HepG2 (cell line): ENCODE measurements around the gene ALOX12. TPM values are rescaled to one million over a fixed set of nuclear protein-coding genes. Genes with fewer than 3 reads are reported as not detected.

Source experiments
- ATAC-seq: fragments of 200-7000 bp; cut with Tn5 transposase; 3 replicates; pipeline ENCODE4 v1.9.1; 2020; ENCODE audit warnings: mild to moderate bottlenecking, moderate library complexity
- BruUV-seq: library from RNA; stranded (reverse); fragments of 400-500 nt; replicated peaks from 2 replicates; lab custom pipeline; 2021; lab: Mats Ljungman, UMichigan
- CTCF ChIA-PET: fragments of 300-600 bp; formaldehyde crosslinking; extraction: SDS; loops from one replicate; lab custom pipeline; 2021; ENCODE audit warnings: low total read pairs, inconsistent platforms, low intra/inter-chr PET ratio; lab: Yijun Ruan, JAX
- POLR2A ChIA-PET: fragments of 350-600 bp; sonication (Branson Sonifier 250); formaldehyde crosslinking; loops from one replicate; lab custom pipeline; 2020; ENCODE audit warnings: antibody characterized with exemption, inconsistent platforms; lab: Yijun Ruan, JAX
- DNase-seq: peaks from one replicate; pipeline ENCODE4 v3.0.0-alpha.2; 2015; ENCODE audit warnings: low spot score
- FAIRE-seq: peaks from 3 replicates; lab custom pipeline; 2011; peaks lifted over from hg19 to GRCh38; lab: Jason Lieb, UNC
- H2AFZ ChIP-seq: one replicate; pipeline ENCODE4 v1.6.1; 2011; ENCODE audit warnings: low read length, inconsistent platforms
- H3K27ac ChIP-seq: fragments of 300-600 bp; 3 replicates; pipeline ENCODE4 v1.8.0; 2011; ENCODE audit warnings: mixed run types, mild to moderate bottlenecking, mixed read lengths, low read length, inconsistent platforms; ENCODE audit not compliant: insufficient read depth; ENCODE audit errors: extremely low read length
- H3K27me3 ChIP-seq, 2 experiments: fragments of 200-600 bp in 1 of 2; 2 replicates in 1 of 2; 3 replicates in 1 of 2; pipeline versions ENCODE4 v1.6.0 to v1.8.0; 2011; ENCODE audit warnings: low read length in 2 of 2, mild to moderate bottlenecking in 2 of 2, moderate library complexity in 2 of 2, inconsistent platforms in 1 of 2; ENCODE audit not compliant: insufficient read depth in 2 of 2, control insufficient read depth in 1 of 2
- H3K36me3 ChIP-seq, 2 experiments: fragments of 200-600 bp in 1 of 2; replicated peaks in 1 of 2; 2 replicates in 1 of 2; 3 replicates in 1 of 2; pipeline versions ENCODE4 v1.5.1 to v1.8.0; 2011; ENCODE audit warnings: low read length in 2 of 2, inconsistent platforms in 1 of 2; ENCODE audit not compliant: insufficient read depth in 2 of 2, control insufficient read depth in 1 of 2
- H3K4me1 ChIP-seq: 2 replicates; pipeline ENCODE4 v1.5.1; 2012; ENCODE audit warnings: low read length, inconsistent platforms; ENCODE audit not compliant: insufficient read depth
- H3K4me2 ChIP-seq: 2 replicates; pipeline ENCODE4 v1.6.0; 2011; ENCODE audit warnings: low read depth, low read length, inconsistent platforms
- H3K4me3 ChIP-seq, 3 experiments: fragments of 200-600 bp in 1 of 3; sonication (generic), shearing (Covaris generic) in 1 of 3; replicated peaks in 1 of 3; 2 replicates each; pipeline ENCODE4 v1.5.1; 2011 to 2016; ENCODE audit warnings: low read length in 3 of 3, inconsistent platforms in 2 of 3, low read depth in 2 of 3, mild to moderate bottlenecking in 2 of 3, control low read depth in 1 of 3, mixed read lengths in 1 of 3; ENCODE audit not compliant: insufficient read depth in 1 of 3
- H3K79me2 ChIP-seq: one replicate; pipeline ENCODE4 v1.6.1; 2011; ENCODE audit warnings: low read length, inconsistent platforms; ENCODE audit not compliant: insufficient read depth
- H3K9ac ChIP-seq: 2 replicates; pipeline ENCODE4 v1.6.0; 2011; ENCODE audit warnings: mild to moderate bottlenecking, low read depth, low read length, inconsistent platforms; ENCODE audit not compliant: insufficient read depth
- H3K9me3 ChIP-seq: 2 replicates; pipeline ENCODE4 v1.5.1; 2012; ENCODE audit warnings: mild to moderate bottlenecking, low read length
- H4K20me1 ChIP-seq: 2 replicates; pipeline ENCODE4 v1.6.0; 2011; ENCODE audit warnings: inconsistent platforms, mild to moderate bottlenecking, low read length, moderate library complexity; ENCODE audit not compliant: insufficient read depth
- DRAP1 ChIP-seq: IDR thresholded peaks from 2 replicates; pipeline ENCODE4 v1.6.1; 2016; ENCODE audit warnings: missing genetic modification reagents, missing compliant biosample characterization
- KLF15 ChIP-seq: sonication (generic); formaldehyde crosslinking; IDR thresholded peaks from 2 replicates; pipeline ENCODE4 v1.8.1; 2023; ENCODE audit warnings: borderline replicate concordance, mild to moderate bottlenecking, inconsistent platforms, missing genetic modification reagents, mixed read lengths
- LRRFIP1 ChIP-seq: sonication (generic); formaldehyde crosslinking; conservative IDR thresholded peaks from 2 replicates; pipeline ENCODE4 v1.4.0; 2020; ENCODE audit warnings: missing genetic modification reagents
- MATR3 ChIP-seq: sonication (generic); formaldehyde crosslinking; IDR thresholded peaks from 2 replicates; pipeline ENCODE4 v1.4.0; 2020; ENCODE audit warnings: missing genetic modification reagents
- THAP9 ChIP-seq: sonication (generic); formaldehyde crosslinking; IDR thresholded peaks from 2 replicates; pipeline ENCODE4; 2020; ENCODE audit warnings: missing genetic modification reagents, mild to moderate bottlenecking, borderline replicate concordance
- ZBTB21 ChIP-seq: sonication (generic); formaldehyde crosslinking; IDR thresholded peaks from 2 replicates; pipeline ENCODE4 v1.4.0; 2020; ENCODE audit warnings: missing genetic modification reagents
- ZFP37 ChIP-seq: sonication (generic); formaldehyde crosslinking; IDR thresholded peaks from 2 replicates; pipeline ENCODE4 v1.4.0; 2020; ENCODE audit warnings: missing genetic modification reagents, borderline replicate concordance
- ZNF382 ChIP-seq: sonication (generic); formaldehyde crosslinking; IDR thresholded peaks from 2 replicates; pipeline ENCODE4 v1.5.0; 2020; ENCODE audit warnings: missing genetic modification reagents, mild to moderate bottlenecking, borderline replicate concordance
- ZNF607 ChIP-seq: sonication (generic); formaldehyde crosslinking; IDR thresholded peaks from 2 replicates; pipeline ENCODE4 v1.5.1; 2020; ENCODE audit warnings: missing genetic modification reagents, mild to moderate bottlenecking, borderline replicate concordance
- ZNF839 ChIP-seq: sonication (generic); formaldehyde crosslinking; IDR thresholded peaks from 2 replicates; pipeline ENCODE4 v1.4.0; 2020; ENCODE audit warnings: missing genetic modification reagents, mild to moderate bottlenecking, borderline replicate concordance
- WGBS: methylation state at CpG from one replicate; pipeline ENCODE4 v1.1.6; 2017; ENCODE audit warnings: low lambda C conversion rate; 5-methylcytosine and 5-hydroxymethylcytosine counted together
- in situ Hi-C: cut with HindIII; loops from 2 replicates; pipeline ENCODE4 v1.10.0; 2017; ENCODE audit warnings: low pct_unique_long_range_greater_than_20kb; ENCODE audit not compliant: extremely low pct_ligation_motif_present
- intact Hi-C: fragments of 100-400 bp; cut with micrococcal nuclease; formaldehyde crosslinking; loops from one replicate; pipeline ENCODE4 v1.10.0; 2022; ENCODE audit not compliant: unreplicated experiment
- polyA plus RNA-seq, 8 experiments: library from polyadenylated mRNA; depleted of rRNA in 3 of 8; stranded (reverse) in 7 of 8; unstranded in 1 of 8; fragments of >200 nt; fragmentation: Illumina TruSeq in 4 of 8; extraction: Trizol in 4 of 8; gene quantifications; 2 replicates each; pipeline versions ENCODE4 v1.2.1 to v1.2.3, GENCODE V29; 2011 to 2016; ENCODE audit warnings: low read depth in 4 of 8, missing spikeins in 1 of 8, mixed read lengths in 1 of 8; ENCODE audit not compliant: insufficient read depth in 1 of 8
- total RNA-seq, 5 experiments: library from RNA; depleted of rRNA; stranded (reverse); fragments of >200 nt; fragmentation: Illumina TruSeq; extraction: Trizol; gene quantifications; 2 replicates each; pipeline ENCODE4 v1.2.3, GENCODE V29; 2016; ENCODE audit warnings: low read depth in 1 of 5
- TF ChIP-seq, protein P1 (sequence below): sonication (generic); formaldehyde crosslinking; IDR thresholded peaks from 2 replicates; pipeline ENCODE4 v1.4.0; 2020; ENCODE audit warnings: missing genetic modification reagents
- TF ChIP-seq, protein P2 (sequence below): sonication (generic); formaldehyde crosslinking; IDR thresholded peaks from 2 replicates; pipeline ENCODE4 v1.5.0; 2020; ENCODE audit warnings: missing genetic modification reagents

ALOX12 gene
- total and polyA plus RNA-seq, 2 of the 13 experiments (the other 11 are each of a cell fraction or from before 2014, with no cell fraction given): not detected

GRCh38 chr17:7058831-7059447 is 63.1 kb downstream of the ALOX12 start:
- ATAC-seq: no peak
- BruUV-seq: no TSS peak
- no peak for DNase-seq
- Histone ChIP-seq H3K36me3 (no peaks in the 10 kb centered on the region), H3K4me3 (no peak overlapping the region), H3K4me2 (no peak overlapping the region), H3K79me2 (no peaks in the 10 kb centered on the region), H2AFZ (no peak overlapping the region), H3K4me1 (peaks cover 16% of the 10 kb centered on the region), H3K27me3 (peaks cover 0 to 3% of the 10 kb centered on the region in 2 experiments; a peak in 2 of 5 replicates), H3K9ac (no peak overlapping the region), H4K20me1 (no peaks in the 10 kb centered on the region), H3K9me3 (no peaks in the 10 kb centered on the region), H3K27ac (no peak overlapping the region)
- intact Hi-C loops: no loop called here
- no peak for FAIRE-seq
- TF ChIP-seq KLF15 (CRISPR knock-in tag) (no peak), DRAP1 (CRISPR knock-in tag) (no peak), ZNF839 (CRISPR knock-in tag) (no peak), ZBTB21 (CRISPR knock-in tag) (no peak), ZNF382 (no peak), LRRFIP1 (no peak), ZFP37 (CRISPR knock-in tag) (no peak), THAP9 (CRISPR knock-in tag) (no peak), MATR3 (CRISPR knock-in tag) (no peak), ZNF607 (CRISPR knock-in tag) (no peak)
- TF ChIP-seq, protein P1, sequence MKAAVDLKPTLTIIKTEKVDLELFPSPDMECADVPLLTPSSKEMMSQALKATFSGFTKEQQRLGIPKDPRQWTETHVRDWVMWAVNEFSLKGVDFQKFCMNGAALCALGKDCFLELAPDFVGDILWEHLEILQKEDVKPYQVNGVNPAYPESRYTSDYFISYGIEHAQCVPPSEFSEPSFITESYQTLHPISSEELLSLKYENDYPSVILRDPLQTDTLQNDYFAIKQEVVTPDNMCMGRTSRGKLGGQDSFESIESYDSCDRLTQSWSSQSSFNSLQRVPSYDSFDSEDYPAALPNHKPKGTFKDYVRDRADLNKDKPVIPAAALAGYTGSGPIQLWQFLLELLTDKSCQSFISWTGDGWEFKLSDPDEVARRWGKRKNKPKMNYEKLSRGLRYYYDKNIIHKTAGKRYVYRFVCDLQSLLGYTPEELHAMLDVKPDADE (CRISPR knock-in tag): no peak
- TF ChIP-seq, protein P2, sequence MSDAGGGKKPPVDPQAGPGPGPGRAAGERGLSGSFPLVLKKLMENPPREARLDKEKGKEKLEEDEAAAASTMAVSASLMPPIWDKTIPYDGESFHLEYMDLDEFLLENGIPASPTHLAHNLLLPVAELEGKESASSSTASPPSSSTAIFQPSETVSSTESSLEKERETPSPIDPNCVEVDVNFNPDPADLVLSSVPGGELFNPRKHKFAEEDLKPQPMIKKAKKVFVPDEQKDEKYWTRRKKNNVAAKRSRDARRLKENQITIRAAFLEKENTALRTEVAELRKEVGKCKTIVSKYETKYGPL (CRISPR knock-in tag): no peak
- ChIA-PET POLR2A (no interaction called here), CTCF (no interaction called here)
- WGBS: 63% methylated on average over 7 of the region's 7 CpGs
- in situ Hi-C loops: no loop called here
